Activated naive CD4-positive, alpha-beta T cell (primary cell): ENCODE measurements around the gene ADGRB3.
"Not testable (repeated sequence)": the region's sequence is repeated elsewhere in the genome, so short reads cannot be mapped to it uniquely, and the experiment has no call there.

ENCODE experiments used
- DNase-seq, 4 experiments: peaks; one replicate each; lab custom pipeline; 2025; lab: John Stamatoyannopoulos, UW

ADGRB3 gene

GRCh38 chr6:68741501-68742386, 106.7 kb downstream of the ADGRB3 start:
- no peak for DNase-seq

- DNase-seq = no peak
Measured at GRCh38 chr6:68743099-68743498, 108.0 kb downstream of the ADGRB3 start.

- not testable (repeated sequence) for DNase-seq
Measured at GRCh38 chr6:68744376-68744775, 109.3 kb downstream of the ADGRB3 start.

- no peak for DNase-seq
Measured at GRCh38 chr6:68746376-68746775, 111.3 kb downstream of the ADGRB3 start.

- no peak for DNase-seq
Measured at GRCh38 chr6:68747110-68747790, 112.2 kb downstream of the ADGRB3 start.

GRCh38 chr6:68747832-68748231, 112.8 kb downstream of the ADGRB3 start:
- not testable (repeated sequence) for DNase-seq

GRCh38 chr6:68754681-68755213, 119.7 kb downstream of the ADGRB3 start:
- DNase-seq = no peak

GRCh38 chr6:68756454-68757375, 121.6 kb downstream of the ADGRB3 start:
- no peak for DNase-seq

- DNase-seq = no peak
Measured at GRCh38 chr6:68757821-68758220, 122.7 kb downstream of the ADGRB3 start.

- DNase-seq = no peak
Measured at GRCh38 chr6:68758559-68758958, 123.5 kb downstream of the ADGRB3 start.

- no peak for DNase-seq
Measured at GRCh38 chr6:68760485-68760884, 125.4 kb downstream of the ADGRB3 start.

- no peak for DNase-seq
Measured at GRCh38 chr6:68760941-68761676, 126.0 kb downstream of the ADGRB3 start.

GRCh38 chr6:68761985-68762384, 126.9 kb downstream of the ADGRB3 start:
- no peak for DNase-seq

GRCh38 chr6:68771426-68771825, 136.3 kb downstream of the ADGRB3 start:
- no peak for DNase-seq

GRCh38 chr6:68774843-68775242, 139.8 kb downstream of the ADGRB3 start:
- DNase-seq = no peak

- DNase-seq = no peak
Measured at GRCh38 chr6:68776354-68776753, 141.3 kb downstream of the ADGRB3 start.

GRCh38 chr6:68777956-68778355, 142.9 kb downstream of the ADGRB3 start:
- no peak for DNase-seq

- DNase-seq = no peak
Measured at GRCh38 chr6:68778356-68779020, 143.4 kb downstream of the ADGRB3 start.

- no peak for DNase-seq
Measured at GRCh38 chr6:68779366-68779765, 144.3 kb downstream of the ADGRB3 start.

- DNase-seq = not testable (repeated sequence)
Measured at GRCh38 chr6:68790128-68790527, 155.0 kb downstream of the ADGRB3 start.

GRCh38 chr6:68814976-68815375, 179.9 kb downstream of the ADGRB3 start:
- DNase-seq = not testable (repeated sequence)
